ENCODE results near the gene DENND5A.

The DENND5A gene

GRCh38 chr11:9095421-9095820, 169.7 kb downstream of the DENND5A start:
- TF ChIP-seq GATA2 (IDR thresholded peaks at IDR 0.05; ENCODE audit: low read depth, low read length) (no peak), GATA3 (IDR thresholded peaks at IDR 0.05; ENCODE audit: low read depth, low read length) (no peak)

GRCh38 chr11:9094420-9094819, 170.7 kb downstream of the DENND5A start:
- no peak for TF ChIP-seq GATA2 (IDR thresholded peaks at IDR 0.05; ENCODE audit: low read depth, low read length)

GRCh38 chr11:9092853-9093778, 172.0 kb downstream of the DENND5A start:
- TF ChIP-seq GATA2 (IDR thresholded peaks at IDR 0.05; ENCODE audit: low read depth, low read length), result no peak
- TF ChIP-seq GATA3 (IDR thresholded peaks at IDR 0.05; ENCODE audit: low read depth, low read length), result no peak

GRCh38 chr11:9092072-9092471, 173.1 kb downstream of the DENND5A start:
- no peak for TF ChIP-seq GATA2 (IDR thresholded peaks at IDR 0.05; ENCODE audit: low read depth, low read length)
- TF ChIP-seq GATA3 (IDR thresholded peaks at IDR 0.05; ENCODE audit: low read depth, low read length), result no peak

GRCh38 chr11:9091044-9091922, 173.9 kb downstream of the DENND5A start, which contains the start of gene SCUBE2:
TSS of gene SCUBE2 (minus strand) at chr11:9091599. CDS start at chr11:9091528, 71 bp downstream.
- TF ChIP-seq GATA2 (IDR thresholded peaks at IDR 0.05; ENCODE audit: low read depth, low read length), result no peak

GRCh38 chr11:9090488-9091043, 174.6 kb downstream of the DENND5A start:
- TF ChIP-seq GATA2 (IDR thresholded peaks at IDR 0.05; ENCODE audit: low read depth, low read length) (no peak), GATA3 (IDR thresholded peaks at IDR 0.05; ENCODE audit: low read depth, low read length) (no peak)

DNA sequence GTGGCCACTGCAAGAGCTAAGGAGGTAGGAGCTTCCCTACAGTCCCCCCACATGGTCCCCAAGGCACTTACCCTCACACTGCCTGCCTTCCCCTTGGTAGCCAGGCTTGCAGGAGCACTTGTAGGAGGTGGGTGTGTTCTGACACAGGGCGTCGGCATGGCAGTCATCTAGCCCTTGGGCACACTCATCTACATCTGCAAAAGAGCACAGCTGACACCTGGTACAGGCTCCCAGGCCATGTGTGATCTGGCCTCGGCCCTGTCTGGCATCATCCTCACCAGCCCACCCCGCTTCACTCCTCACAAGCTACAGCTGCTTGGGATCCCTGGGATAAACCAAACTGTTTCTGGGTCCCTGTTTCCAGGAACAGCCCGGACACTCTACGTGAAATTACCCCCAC, 175.5 kb downstream of the DENND5A start:
- no peak for TF ChIP-seq GATA2 (IDR thresholded peaks at IDR 0.05; ENCODE audit: low read depth, low read length)
- TF ChIP-seq GATA3 (IDR thresholded peaks at IDR 0.05; ENCODE audit: low read depth, low read length), result no peak

GRCh38 chr11:9089061-9089460, 176.1 kb downstream of the DENND5A start:
- TF ChIP-seq GATA2 (IDR thresholded peaks at IDR 0.05; ENCODE audit: low read depth, low read length) (no peak), GATA3 (IDR thresholded peaks at IDR 0.05; ENCODE audit: low read depth, low read length) (no peak)
